Esophagus muscularis mucosa (tissue), 4 donors: ENCODE data around the gene PKN1. TPM values are rescaled to one million over a fixed set of nuclear protein-coding genes. Genes with fewer than 3 reads are reported as not detected.
A peak's percentile ranks its signal among the peaks of the same experiment; 100 is the strongest.

Experiments
- DNase-seq: peaks from one replicate; pipeline ENCODE4 v3.0.0-alpha.2; 2017; ENCODE audit errors: extremely low spot score
- H3K27ac ChIP-seq, 4 donors: fragments of 200-600 bp; sonication (generic); replicated peaks in 1 of 4; 1 replicate in 3 of 4; 2 replicates in 1 of 4; pipeline ENCODE4 v1.5.1; 2016 to 2019; ENCODE audit warnings: mild to moderate bottlenecking in 1 of 4
- H3K27me3 ChIP-seq, 4 donors: fragments of 200-600 bp; sonication (generic); one replicate each; pipeline versions ENCODE4 v1.5.1 to v1.6.0; 2016 to 2019
- H3K36me3 ChIP-seq, 4 donors: fragments of 200-600 bp; sonication (generic); one replicate each; pipeline ENCODE4 v1.5.1; 2016 to 2019
- H3K4me1 ChIP-seq, 4 donors: fragments of 200-600 bp; sonication (generic); one replicate each; pipeline ENCODE4 v1.5.1; 2016 to 2019
- H3K4me3 ChIP-seq, 4 donors: fragments of 200-600 bp; sonication (generic); 1 replicate in 2 of 4; 2 replicates in 2 of 4; pipeline ENCODE4 v1.5.1; 2016 to 2019; ENCODE audit warnings: mild to moderate bottlenecking in 4 of 4, moderate library complexity in 1 of 4
- H3K9me3 ChIP-seq, 4 donors: fragments of 200-600 bp; sonication (generic); 1 replicate in 3 of 4; 2 replicates in 1 of 4; pipeline ENCODE4 v1.5.1; 2016 to 2019
- CTCF ChIP-seq, 3 experiments: fragments of 200-600 bp in 2 of 3; fragments of 450-650 bp in 1 of 3; sonication (generic) in 2 of 3; IDR thresholded peaks; one replicate each; pipeline ENCODE4 v1.5.1; 2017 to 2019; ENCODE audit warnings: antibody characterized with exemption in 3 of 3, mild to moderate bottlenecking in 2 of 3, moderate library complexity in 1 of 3
- EP300 ChIP-seq: sonication (generic); formaldehyde crosslinking; IDR thresholded peaks from one replicate; pipeline ENCODE4 v1.6.1; 2017; ENCODE audit warnings: antibody characterized with exemption
- POLR2A ChIP-seq: fragments of 450-650 bp; IDR thresholded peaks from one replicate; pipeline ENCODE4 v1.6.1; 2017; ENCODE audit warnings: antibody characterized with exemption, moderate library complexity, mild to moderate bottlenecking, low read depth
- POLR2AphosphoS5 ChIP-seq, 2 donors: sonication (generic); formaldehyde crosslinking; IDR thresholded peaks; one replicate each; pipeline ENCODE4 v1.6.1; 2017; ENCODE audit warnings: antibody characterized with exemption in 2 of 2
- WGBS: methylation state at CpG from one replicate; pipeline ENCODE4 v1.1.5; 2018; 5-methylcytosine and 5-hydroxymethylcytosine counted together
- intact Hi-C: fragments of 100-400 bp; cut with DNase I; formaldehyde crosslinking; loops from one replicate; pipeline ENCODE4 v1.15.1; 2023
- total RNA-seq, 4 donors: library from RNA; depleted of rRNA; stranded (reverse); fragments of >200 nt; gene quantifications; one replicate each; pipeline versions ENCODE4 v1.1.0 to v1.2.1, GENCODE V29; 2016

Gene PKN1
- total RNA-seq, 4 donors from 2014 or later, result 120 to 233 (median 167) TPM

GRCh38 chr19:14428882-14429416, 4.2 kb upstream of the PKN1 start:
- TF ChIP-seq POLR2AphosphoS5 (IDR thresholded peaks at IDR 0.05) (no peak), CTCF (IDR thresholded peaks at IDR 0.05) (no peak), EP300 (no peak), POLR2A (no peak)
- Histone ChIP-seq H3K27me3 (no peaks in the 10 kb centered on the region), H3K36me3 (no peaks in the 10 kb centered on the region), H3K4me3 (no peak overlapping the region), H3K9me3 (no peaks in the 10 kb centered on the region), H3K27ac (no peak overlapping the region), H3K4me1 (peaks cover 14 to 21% (median 19%) of the 10 kb centered on the region in 4 donors)
- intact Hi-C loops, result no loop called here
- WGBS, result 82% methylated on average over 3 of the region's 4 CpGs
- no peak for DNase-seq

- WGBS, result 76% methylated on average over 3 of the region's 3 CpGs
- Histone ChIP-seq H3K4me1 (peaks cover 29 to 39% (median 37%) of the 10 kb centered on the region in 4 donors), H3K27me3 (no peaks in the 10 kb centered on the region), H3K4me3 (no peak overlapping the region), H3K27ac (no peak overlapping the region), H3K36me3 (peaks cover 0 to 3% (median 0%) of the 10 kb centered on the region in 4 donors), H3K9me3 (no peaks in the 10 kb centered on the region)
- TF ChIP-seq POLR2A (no peak), CTCF (IDR thresholded peaks at IDR 0.05) (no peak), EP300 (no peak), POLR2AphosphoS5 (IDR thresholded peaks at IDR 0.05) (no peak)
- intact Hi-C loops, result loop anchor here (5.0 kb wide), 1 partner anchor 42 kb away; no protein-coding TSS in a partner anchor
- no peak for DNase-seq
These were observed 2.4 kb upstream of the PKN1 start for GRCh38 chr19:14430712-14431111.

GRCh38 chr19:14433554-14434501, 722 bp downstream of the PKN1 start:
- Histone ChIP-seq H3K36me3 (peaks cover 0 to 15% (median 6%) of the 10 kb centered on the region in 4 donors), H3K4me1 (peaks cover 46 to 65% (median 62%) of the 10 kb centered on the region in 4 donors), H3K4me3 (peak overlapping the region; percentile 78 to 97 (median 92)), H3K27ac (peak overlapping the region; percentile 87 to 94 (median 90)), H3K27me3 (no peaks in the 10 kb centered on the region), H3K9me3 (no peaks in the 10 kb centered on the region)
- 6% methylated on average over 15 of the region's 52 CpGs for WGBS
- peak in 1 of 2 donors; percentile 4 for TF ChIP-seq POLR2AphosphoS5 (IDR thresholded peaks at IDR 0.05)
- TF ChIP-seq CTCF (IDR thresholded peaks at IDR 0.05), result no peak
- DNase-seq, result no peak
- intact Hi-C loops, result loop anchor here (2.0 to 5.0 kb wide), 2 partner anchors 15 to 38 kb away; partner anchors contain the start of gene DDX39A

GRCh38 chr19:14434543-14435319, 1.6 kb downstream of the PKN1 start:
- Histone ChIP-seq H3K36me3 (peaks cover 0 to 15% (median 6%) of the 10 kb centered on the region in 4 donors), H3K27ac (peak overlapping the region; percentile 87 to 94 (median 90)), H3K9me3 (no peaks in the 10 kb centered on the region), H3K4me3 (peak overlapping the region; percentile 78 to 97 (median 92)), H3K27me3 (no peaks in the 10 kb centered on the region), H3K4me1 (peaks cover 55 to 74% (median 71%) of the 10 kb centered on the region in 4 donors)
- TF ChIP-seq POLR2AphosphoS5 (IDR thresholded peaks at IDR 0.05) (peak; percentile 61 to 67), CTCF (IDR thresholded peaks at IDR 0.05) (no peak)
- 45% methylated on average over 16 of the region's 23 CpGs for WGBS
- no peak for DNase-seq
- intact Hi-C loops, result loop anchor here (5.0 kb wide), 1 partner anchor 38 kb away; no protein-coding TSS in a partner anchor
